ENCODE data around the gene HMG20A.

Gene HMG20A

GRCh38 chr15:77525907-77526594 is 105.4 kb downstream of the HMG20A start:
- DNase-seq: no peak

GRCh38 chr15:77526595-77527163 is 106.0 kb downstream of the HMG20A start:
- DNase-seq: no peak

DNA sequence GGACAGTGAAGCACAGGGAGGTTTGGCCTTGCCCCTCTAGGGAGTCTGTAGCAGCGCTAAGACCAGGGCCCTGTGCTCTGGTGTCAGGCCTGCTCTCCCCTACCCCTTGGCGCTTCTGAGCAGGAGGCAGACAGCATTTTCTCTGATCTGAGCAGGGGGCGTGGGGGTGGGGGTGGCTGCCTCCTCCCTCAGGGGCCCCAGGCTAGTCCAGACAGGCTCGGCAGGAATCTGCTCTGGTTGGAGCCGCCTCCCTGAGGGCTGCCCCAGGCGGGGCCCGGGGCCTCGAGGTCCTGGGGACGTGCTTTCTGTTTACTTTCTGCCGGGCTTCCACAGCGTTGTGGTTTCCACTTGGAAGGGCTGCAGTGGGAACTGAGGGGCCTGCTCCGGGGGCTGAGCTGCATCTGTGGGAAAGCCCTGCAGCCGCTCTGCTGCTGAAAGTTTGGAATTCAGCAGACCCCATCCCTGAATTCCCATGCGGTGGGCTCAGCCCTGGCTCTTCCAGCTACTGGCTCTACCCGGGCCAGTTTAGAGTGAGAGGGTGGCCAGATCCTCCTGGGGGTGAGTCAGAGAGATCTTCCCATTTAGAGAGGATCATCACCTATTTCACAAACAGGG is 106.6 kb downstream of the HMG20A start:
- no peak for DNase-seq

GRCh38 chr15:77527831-77528231 is 107.1 kb downstream of the HMG20A start:
- DNase-seq: no peak

DNA sequence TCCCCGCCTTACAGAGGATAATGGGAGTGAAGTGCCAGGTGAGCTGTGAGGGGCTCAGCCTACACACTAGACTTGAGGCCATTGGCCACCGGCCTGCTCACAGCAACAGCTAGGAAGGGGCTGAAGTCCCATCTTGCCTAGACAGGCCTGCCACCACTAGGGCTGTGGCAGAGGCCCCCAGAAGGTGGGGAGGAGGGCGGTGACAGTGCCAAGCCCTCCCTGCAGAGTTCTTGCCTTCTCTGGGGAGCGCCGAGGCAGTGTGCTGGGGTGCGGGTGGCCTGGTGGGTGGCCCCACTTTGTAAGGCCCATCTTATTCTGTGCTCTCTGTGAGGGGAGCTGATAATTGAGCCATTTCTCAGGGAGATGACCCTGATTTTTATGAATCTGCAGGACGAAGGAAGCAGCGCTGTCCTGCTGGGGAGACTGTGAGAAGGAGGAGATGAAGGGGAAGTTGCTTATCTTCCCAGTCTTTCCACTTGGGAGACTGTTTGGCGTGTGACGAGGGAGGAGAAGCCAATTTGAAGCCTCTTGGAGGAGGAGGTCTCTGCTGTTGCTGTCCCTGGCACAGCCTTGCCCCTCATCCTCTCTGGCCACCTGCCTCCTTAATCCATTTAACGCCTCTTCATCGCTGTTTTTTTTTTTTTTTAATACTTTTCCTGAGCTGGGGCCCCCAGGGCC is 107.7 kb downstream of the HMG20A start:
- no peak for DNase-seq

GRCh38 chr15:77528968-77529319 is 108.3 kb downstream of the HMG20A start:
- no peak for DNase-seq

DNA sequence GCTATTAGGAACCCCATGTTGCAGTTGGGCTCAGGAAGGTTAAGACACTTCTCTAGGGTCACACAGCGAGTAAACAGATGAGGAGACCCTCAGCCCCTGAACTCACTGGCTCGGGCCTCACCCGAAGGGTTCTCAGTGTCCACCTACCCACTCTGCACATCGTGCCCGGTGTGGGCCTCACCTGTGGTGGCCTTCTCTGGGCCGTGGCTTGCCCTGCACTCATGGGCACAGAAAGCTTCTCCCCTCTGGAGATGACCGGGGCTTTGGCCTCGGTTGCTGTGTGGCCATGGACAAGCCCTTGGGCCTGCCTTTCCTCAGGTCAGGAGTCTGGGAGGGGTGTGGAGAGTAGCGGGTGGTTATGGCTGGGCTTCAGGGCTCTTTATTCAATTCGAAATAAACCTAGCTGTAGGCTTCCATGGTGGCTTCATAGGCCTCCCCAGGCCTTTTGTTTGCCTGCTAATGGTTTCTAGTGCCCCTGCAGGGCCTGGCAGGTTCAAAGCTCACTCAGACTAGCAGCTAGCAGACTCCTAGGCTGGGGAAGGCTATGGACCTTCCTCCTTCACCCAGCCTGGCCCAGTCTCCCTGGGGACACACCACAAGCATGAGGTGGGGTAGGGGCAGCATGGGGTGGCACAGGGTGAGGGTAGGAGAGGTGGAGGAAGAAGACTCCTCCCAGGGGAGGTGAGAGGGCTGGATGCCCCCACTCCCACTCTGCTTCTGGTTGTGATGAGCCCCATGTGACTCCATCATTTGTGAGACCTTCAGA is 108.9 kb downstream of the HMG20A start:
- DNase-seq: no peak

- DNase-seq: no peak
Measured at GRCh38 chr15:77530576-77530975, 109.9 kb downstream of the HMG20A start.

DNA sequence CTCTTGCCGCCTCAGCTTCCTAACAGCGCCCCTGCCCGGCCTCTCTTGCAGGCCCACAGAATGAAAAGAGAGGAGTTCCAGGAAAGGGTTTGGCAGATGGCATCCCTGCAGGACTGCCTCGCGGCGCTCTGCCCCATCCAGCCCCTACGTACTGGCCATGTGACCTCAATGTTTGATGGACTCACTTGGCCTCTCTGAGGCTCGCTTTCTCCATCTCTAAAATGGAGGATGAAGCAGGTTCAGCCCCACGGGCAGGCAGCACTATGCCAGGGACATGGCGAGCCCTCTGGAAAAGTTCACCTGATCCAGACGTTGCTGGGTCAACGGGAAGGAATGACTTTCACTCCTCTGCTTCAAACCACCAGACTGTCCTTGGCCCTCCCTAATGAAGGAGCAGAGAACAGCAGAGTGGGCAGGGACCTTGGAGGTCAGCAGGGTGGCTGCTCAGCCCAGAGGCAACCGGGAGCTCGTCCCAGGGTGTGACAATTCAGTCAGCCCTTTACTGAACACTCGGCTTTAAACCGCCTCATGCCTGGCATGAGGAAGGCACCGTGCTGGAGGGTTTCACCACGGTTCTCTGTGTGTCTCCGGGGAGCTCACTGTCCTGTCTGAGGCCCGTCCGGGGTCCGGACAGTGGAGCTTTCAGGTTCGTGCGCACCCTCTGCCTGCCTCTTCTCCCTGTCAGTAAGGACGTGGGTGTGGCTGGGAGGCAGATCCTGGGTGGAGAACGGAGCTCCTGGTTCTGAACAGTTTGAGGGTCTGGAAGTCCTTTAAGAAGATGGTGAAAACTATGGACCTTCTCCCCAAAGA is 110.7 kb downstream of the HMG20A start:
- DNase-seq: no peak

DNA sequence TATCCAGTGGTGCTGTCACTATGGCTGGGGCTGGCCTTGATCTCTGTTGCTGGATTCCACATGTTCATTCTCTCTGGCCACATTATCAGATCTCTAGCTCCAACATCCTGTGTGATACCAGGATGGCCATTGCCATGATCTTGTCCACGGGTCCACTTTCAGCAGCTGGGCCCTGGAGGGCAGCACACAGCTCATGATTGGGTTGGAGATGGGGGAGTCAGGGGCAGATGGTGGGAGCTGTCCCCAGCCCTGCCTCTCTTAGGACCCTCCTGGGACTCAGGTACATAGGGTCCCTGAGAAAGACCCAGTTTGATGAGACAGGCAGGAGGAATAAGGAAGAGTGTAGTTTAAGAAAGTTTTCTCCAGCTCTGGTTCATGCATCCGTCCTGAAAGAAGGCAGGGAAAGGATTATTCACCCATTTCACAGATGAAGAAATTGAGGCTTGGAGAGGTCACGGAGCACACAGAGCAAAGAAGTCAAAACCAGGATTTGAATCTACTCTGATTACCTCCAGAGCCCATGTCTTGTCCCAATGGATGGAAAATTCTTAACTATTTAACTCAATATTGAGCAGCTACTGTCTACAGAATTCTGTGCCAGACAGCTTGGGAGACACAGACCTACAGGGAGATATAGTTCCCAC is 111.5 kb downstream of the HMG20A start:
- DNase-seq: no peak

DNA sequence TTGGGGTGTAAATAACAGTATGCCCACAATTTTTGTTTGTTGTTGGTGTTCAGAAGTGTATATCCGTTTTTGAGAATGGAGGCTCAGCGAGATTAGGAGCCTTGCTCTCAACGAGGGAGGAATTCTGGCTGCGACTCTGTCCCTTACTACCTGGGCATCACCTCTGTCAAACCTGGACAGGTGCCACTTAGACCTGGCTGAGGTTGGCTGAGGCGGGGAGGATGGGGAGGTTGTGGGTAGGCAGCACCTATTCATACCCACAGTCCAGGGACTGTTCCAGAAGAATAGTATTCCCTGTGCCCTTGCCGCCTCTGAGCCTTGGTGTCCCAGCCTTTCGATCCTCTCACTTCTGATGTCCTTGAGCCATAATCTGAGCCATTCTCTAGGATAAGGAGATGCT is 112.2 kb downstream of the HMG20A start:
- no peak for DNase-seq

- DNase-seq: no peak
Measured at GRCh38 chr15:77533578-77534430, 113.1 kb downstream of the HMG20A start.

All from activated CD4-positive, CD25-positive, alpha-beta regulatory T cell (primary cell).